Cardiac muscle cell (in vitro differentiated cells and primary cell): ENCODE data around the gene SLC13A5. TPM values are rescaled to one million over a fixed set of nuclear protein-coding genes. Genes with fewer than 3 reads are reported as not detected.
"Not testable (repeated sequence)": the region's sequence is repeated elsewhere in the genome, so short reads cannot be mapped to it uniquely, and the experiment has no call there.

Experiments used
- DNase-seq, 2 donors: peaks; one replicate each; pipeline versions ENCODE4 v3.0.0 to v3.0.0-alpha.2; 2010 to 2017; ENCODE audit warnings: low read depth in 1 of 2, low spot score in 1 of 2
- H3K27ac ChIP-seq: fragments of 200-600 bp; sonication (generic); 2 replicates; pipeline ENCODE4 v1.5.1; 2016
- H3K27me3 ChIP-seq: fragments of 200-600 bp; sonication (generic); 2 replicates; pipeline ENCODE4 v1.6.0; 2016; ENCODE audit warnings: control low read depth
- H3K36me3 ChIP-seq: fragments of 200-600 bp; sonication (generic); 2 replicates; pipeline ENCODE4 v1.5.1; 2016; ENCODE audit warnings: control low read depth
- H3K4me1 ChIP-seq: fragments of 200-600 bp; sonication (generic); 2 replicates; pipeline ENCODE4 v1.8.1; 2017; ENCODE audit warnings: low read depth, mild to moderate bottlenecking, mixed run types
- H3K4me3 ChIP-seq: fragments of 200-600 bp; sonication (generic); 2 replicates; pipeline ENCODE4 v1.5.1; 2016; ENCODE audit warnings: mild to moderate bottlenecking
- H3K9me3 ChIP-seq: fragments of 200-600 bp; sonication (generic); 2 replicates; pipeline ENCODE4 v1.5.1; 2017; ENCODE audit warnings: low read depth, mild to moderate bottlenecking, control low read depth
- CTCF ChIP-seq: IDR thresholded peaks from 2 replicates; pipeline ENCODE4 v1.5.1; 2012; ENCODE audit warnings: low read depth, mild to moderate bottlenecking, low read length
- polyA plus RNA-seq: library from polyadenylated mRNA; unstranded; fragments of >200 nt; fragmentation: Nextera tagmentation; extraction: Ambion mirVana; gene quantifications from 2 replicates; pipeline ENCODE4 v1.2.1, GENCODE V29; 2016
- total RNA-seq: library from RNA; depleted of rRNA; stranded (reverse); fragments of >200 nt; gene quantifications from 2 replicates; pipeline ENCODE4 v1.2.3, GENCODE V29; 2016

The SLC13A5 gene
- total and polyA plus RNA-seq, 2 experiments from 2014 or later: 0.15 to 0.18 TPM

DNA sequence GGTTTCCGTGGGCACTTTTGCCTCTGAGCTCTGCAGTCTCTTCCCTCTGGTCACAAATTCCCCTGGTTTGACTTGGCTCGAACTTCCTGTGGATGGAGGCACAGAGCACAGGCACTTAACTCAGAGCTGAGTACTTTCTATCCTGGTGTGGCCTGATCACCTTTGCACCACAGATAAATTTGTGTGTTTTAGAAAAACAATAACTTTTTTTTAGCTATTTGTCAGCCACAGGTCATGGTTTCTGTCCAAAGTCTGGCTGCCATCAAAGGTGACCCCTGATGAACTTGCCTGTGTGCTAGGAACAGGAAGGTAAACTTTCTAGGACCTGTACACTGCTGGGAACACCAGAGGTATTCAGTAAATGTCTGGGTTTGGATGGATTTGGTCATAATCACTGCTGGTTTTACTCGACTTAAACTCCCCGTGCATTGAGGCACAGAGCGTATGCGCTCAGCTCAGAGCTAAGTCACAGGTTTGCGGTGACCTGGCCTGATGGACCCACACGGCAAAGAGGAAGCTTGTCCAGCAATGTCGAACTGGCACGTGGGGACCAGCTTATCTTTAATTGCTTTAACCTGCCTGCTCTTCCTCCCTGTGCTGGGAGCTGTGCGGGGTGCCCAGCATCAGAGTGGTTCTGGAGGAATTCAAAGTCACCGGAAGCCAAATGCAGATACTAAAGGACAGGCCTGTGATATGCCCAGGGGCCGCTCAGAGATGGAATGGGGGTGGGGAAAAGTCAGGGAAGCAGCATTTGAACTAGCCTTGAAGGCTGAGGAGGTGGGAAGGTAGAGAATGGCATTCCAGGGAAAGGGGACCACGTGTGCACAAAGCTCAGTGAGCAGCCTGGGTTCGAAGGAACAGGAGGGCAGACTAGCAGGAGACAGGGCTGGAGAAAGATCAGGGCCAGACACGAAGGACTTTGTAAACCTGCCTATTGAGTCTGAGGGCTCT lies 12.9 kb downstream of the SLC13A5 start:
- H3K27ac ChIP-seq: no peak overlapping the region
- TF ChIP-seq CTCF: no peak

GRCh38 chr17:6698004-6698403 lies 15.2 kb downstream of the SLC13A5 start:
- no peaks in the 10 kb centered on the region for H3K9me3 ChIP-seq
- no peak for TF ChIP-seq CTCF
- no peak overlapping the region for H3K4me3 ChIP-seq
- DNase-seq: no peak
- peaks cover 2% of the 10 kb centered on the region for H3K27me3 ChIP-seq
- no peaks in the 10 kb centered on the region for H3K4me1 ChIP-seq
- H3K36me3 ChIP-seq: no peaks in the 10 kb centered on the region
- H3K27ac ChIP-seq: no peak overlapping the region

More for the DNA sequence above, 12.9 kb downstream of the SLC13A5 start:
- Histone ChIP-seq H3K4me3 (no peak overlapping the region), H3K9me3 (no peaks in the 10 kb centered on the region), H3K27me3 (no peaks in the 10 kb centered on the region), H3K4me1 (no peaks in the 10 kb centered on the region), H3K36me3 (no peaks in the 10 kb centered on the region)
- no peak for DNase-seq

- no peak for DNase-seq
- H3K27ac ChIP-seq: no peak overlapping the region
- H3K4me1 ChIP-seq: no peaks in the 10 kb centered on the region
- no peak for TF ChIP-seq CTCF
- H3K27me3 ChIP-seq: peaks cover 8% of the 10 kb centered on the region
- H3K36me3 ChIP-seq: no peaks in the 10 kb centered on the region
- no peaks in the 10 kb centered on the region for H3K9me3 ChIP-seq
- no peak overlapping the region for H3K4me3 ChIP-seq
These were observed 16.3 kb downstream of the SLC13A5 start for GRCh38 chr17:6696906-6697305.

- no peak overlapping the region for H3K27ac ChIP-seq
- H3K27me3 ChIP-seq: peaks cover 12% of the 10 kb centered on the region
- H3K36me3 ChIP-seq: no peaks in the 10 kb centered on the region
- no peak overlapping the region for H3K4me3 ChIP-seq
- no peak for TF ChIP-seq CTCF
- no peak for DNase-seq
- H3K4me1 ChIP-seq: no peaks in the 10 kb centered on the region
- no peaks in the 10 kb centered on the region for H3K9me3 ChIP-seq
These were observed 17.6 kb downstream of the SLC13A5 start for GRCh38 chr17:6695565-6695964.

GRCh38 chr17:6695051-6695450 lies 18.1 kb downstream of the SLC13A5 start:
- no peaks in the 10 kb centered on the region for H3K36me3 ChIP-seq
- H3K9me3 ChIP-seq: no peaks in the 10 kb centered on the region
- H3K27me3 ChIP-seq: peaks cover 12% of the 10 kb centered on the region
- no peak for DNase-seq
- H3K4me1 ChIP-seq: no peaks in the 10 kb centered on the region
- no peak for TF ChIP-seq CTCF
- no peak overlapping the region for H3K27ac ChIP-seq
- no peak overlapping the region for H3K4me3 ChIP-seq

DNA sequence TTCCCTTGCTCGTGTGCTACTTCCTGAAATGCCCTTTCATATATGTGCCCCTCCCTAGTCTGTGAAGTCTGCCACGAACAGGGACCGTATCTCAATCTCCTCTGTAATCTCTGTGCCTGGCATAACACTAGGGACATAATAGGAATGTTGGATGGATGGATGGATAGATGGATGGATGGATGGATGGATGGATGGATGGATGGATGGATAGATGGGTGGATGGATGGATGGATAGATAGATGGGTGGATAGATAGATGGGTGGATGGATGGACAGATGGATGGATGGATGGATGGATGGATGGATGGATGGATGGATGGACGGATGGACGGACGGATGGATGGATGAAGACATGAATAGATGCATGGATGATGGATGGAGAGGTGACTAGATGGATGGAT lies 21.2 kb downstream of the SLC13A5 start:
- H3K4me3 ChIP-seq, H3K27ac ChIP-seq, H3K4me1 ChIP-seq, H3K36me3 ChIP-seq, H3K9me3 ChIP-seq, DNase-seq: not testable (repeated sequence)
- peaks cover 12% of the 10 kb centered on the region for H3K27me3 ChIP-seq
